AG04450 (cell line): Measurements from ENCODE around the gene FGF14. TPM values are rescaled to one million over a fixed set of nuclear protein-coding genes. Genes with fewer than 3 reads are reported as not detected.

Experiments used
- CTCF ChIA-PET: fragments of 300-600, 350-600 bp; formaldehyde crosslinking; extraction: SDS; loops from one replicate; lab custom pipeline; 2022; ENCODE audit warnings: antibody characterized with exemption, inconsistent platforms; lab: Charles Lee
- POLR2A ChIA-PET: fragments of 350-600 bp; formaldehyde crosslinking; extraction: SDS; loops from one replicate; lab custom pipeline; 2021; ENCODE audit warnings: antibody characterized with exemption, inconsistent platforms; lab: Yijun Ruan, JAX
- DNase-seq: peaks from one replicate; pipeline ENCODE4 v3.0.0-alpha.2; 2011; ENCODE audit warnings: low read depth, low spot score
- H3K27ac ChIP-seq: one replicate; pipeline ENCODE4 v1.5.1; 2012; ENCODE audit warnings: low read depth, low read length, control low read depth
- H3K27me3 ChIP-seq: one replicate; pipeline ENCODE4 v1.6.0; 2012; ENCODE audit warnings: low read length; ENCODE audit not compliant: control insufficient read depth, insufficient read depth
- H3K4me3 ChIP-seq: 2 replicates; pipeline ENCODE4 v1.5.1; 2011; ENCODE audit warnings: mild to moderate bottlenecking, low read depth, low read length, control low read depth
- H3K9me3 ChIP-seq: 2 replicates; pipeline ENCODE4 v1.5.1; 2012; ENCODE audit warnings: low read length; ENCODE audit not compliant: control insufficient read depth, insufficient read depth
- CTCF ChIP-seq: IDR thresholded peaks from 2 replicates; pipeline ENCODE4 v1.5.1; 2011; ENCODE audit warnings: low read depth, low read length, control low read depth, inconsistent platforms
- polyA plus RNA-seq: library from polyadenylated mRNA; depleted of rRNA; stranded (reverse); fragments of >200 nt; gene quantifications from 2 replicates; pipeline ENCODE4 v1.2.3, GENCODE V29; 2011

Gene FGF14
- polyA plus RNA-seq, 1 experiment = 0.01 TPM

- H3K27ac ChIP-seq = no peak overlapping the region
- ChIA-PET POLR2A (no interaction called here), CTCF (no interaction called here)
Measured at GRCh38 chr13:102318233-102318632, 83.6 kb downstream of the FGF14 start.

GRCh38 chr13:102317593-102317992, 84.3 kb downstream of the FGF14 start:
- no peak for TF ChIP-seq CTCF
- H3K9me3 ChIP-seq = no peaks in the 10 kb centered on the region
- no peak for DNase-seq
- ChIA-PET CTCF (no interaction called here), POLR2A (no interaction called here)
- no peak overlapping the region for H3K27ac ChIP-seq
- no peaks in the 10 kb centered on the region for H3K27me3 ChIP-seq
- H3K4me3 ChIP-seq = no peak overlapping the region

More at GRCh38 chr13:102318233-102318632, 83.6 kb downstream of the FGF14 start:
- no peak for TF ChIP-seq CTCF
- no peaks in the 10 kb centered on the region for H3K27me3 ChIP-seq
- H3K4me3 ChIP-seq = no peak overlapping the region
- no peak for DNase-seq
- no peaks in the 10 kb centered on the region for H3K9me3 ChIP-seq

- no peak for TF ChIP-seq CTCF
- Histone ChIP-seq H3K4me3 (no peak overlapping the region), H3K27me3 (no peaks in the 10 kb centered on the region), H3K27ac (no peak overlapping the region), H3K9me3 (no peaks in the 10 kb centered on the region)
- POLR2A ChIA-PET = no interaction called here
- no peak for DNase-seq
- CTCF ChIA-PET = no interaction called here
Measured at GRCh38 chr13:102316732-102317131, 85.1 kb downstream of the FGF14 start.

GRCh38 chr13:102312841-102313240, 89.0 kb downstream of the FGF14 start:
- Histone ChIP-seq H3K4me3 (no peak overlapping the region), H3K27me3 (no peaks in the 10 kb centered on the region), H3K27ac (no peak overlapping the region), H3K9me3 (no peaks in the 10 kb centered on the region)
- ChIA-PET CTCF (no interaction called here), POLR2A (no interaction called here)
- no peak for TF ChIP-seq CTCF
- DNase-seq = no peak

- CTCF ChIA-PET = interaction anchor here (0.6 kb wide), 1 partner anchor 473 kb away, joined by 3 read pairs; no protein-coding TSS in a partner anchor
- H3K4me3 ChIP-seq = no peak overlapping the region
- no peaks in the 10 kb centered on the region for H3K27me3 ChIP-seq
- POLR2A ChIA-PET = no interaction called here
- H3K27ac ChIP-seq = no peak overlapping the region
- TF ChIP-seq CTCF = no peak
- H3K9me3 ChIP-seq = no peaks in the 10 kb centered on the region
- no peak for DNase-seq
Measured at GRCh38 chr13:102311901-102312300, 89.9 kb downstream of the FGF14 start.
